Glomerular visceral epithelial cell (primary cell): Measurements from ENCODE around the gene SEMA3E.
"Not testable (repeated sequence)": the region's sequence is repeated elsewhere in the genome, so short reads cannot be mapped to it uniquely, and the experiment has no call there.

Experiments
- DNase-seq: peaks from one replicate; pipeline ENCODE4 v3.0.0-alpha.2; 2016; ENCODE audit errors: extremely low spot score

Gene SEMA3E

GRCh38 chr7:83452256-83452655, 196.7 kb downstream of the SEMA3E start:
- DNase-seq: no peak

GRCh38 chr7:83451501-83452045, 197.4 kb downstream of the SEMA3E start:
- no peak for DNase-seq

DNA sequence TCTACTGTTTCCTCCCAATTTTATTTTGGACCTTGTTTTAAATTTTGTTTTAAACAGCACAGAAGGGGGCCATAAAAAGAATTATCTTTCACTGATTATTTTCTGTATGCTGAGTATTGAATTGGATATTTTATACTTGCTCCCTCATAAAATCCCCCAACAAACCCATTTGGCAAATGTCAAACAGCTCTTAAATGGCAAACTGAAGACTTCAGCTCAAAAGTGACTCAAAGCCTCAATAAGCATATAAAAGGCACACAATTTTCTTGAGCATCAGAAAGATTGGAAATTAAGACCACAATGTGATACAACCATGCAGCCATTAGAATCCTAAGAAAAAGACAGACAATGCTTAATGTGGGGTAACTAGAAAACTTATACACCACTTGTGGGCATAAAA, 199.2 kb downstream of the SEMA3E start:
- no peak for DNase-seq

GRCh38 chr7:83447681-83448080, 201.3 kb downstream of the SEMA3E start:
- DNase-seq: no peak

- DNase-seq: no peak
Observed at GRCh38 chr7:83446102-83446669, 202.8 kb downstream of the SEMA3E start.

DNA sequence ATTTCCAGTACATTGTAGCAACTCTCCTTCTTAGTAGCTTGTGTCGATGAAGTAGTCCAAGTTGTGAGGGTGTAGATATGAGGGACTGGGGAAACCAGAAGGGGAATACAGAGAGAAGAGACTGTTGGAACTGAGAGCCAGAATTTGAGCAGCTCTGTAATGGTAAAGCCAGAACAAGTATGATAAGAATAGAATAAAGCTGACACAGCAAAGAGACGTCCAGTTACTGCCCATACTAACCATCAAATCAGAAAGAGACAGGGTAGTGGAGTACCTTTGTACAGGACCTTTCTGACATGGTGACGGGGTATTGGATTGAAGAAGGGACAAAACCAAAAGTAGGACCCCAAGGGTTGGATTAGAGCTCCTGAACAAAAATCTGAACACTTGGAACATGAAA, 206.0 kb downstream of the SEMA3E start:
- no peak for DNase-seq

DNA sequence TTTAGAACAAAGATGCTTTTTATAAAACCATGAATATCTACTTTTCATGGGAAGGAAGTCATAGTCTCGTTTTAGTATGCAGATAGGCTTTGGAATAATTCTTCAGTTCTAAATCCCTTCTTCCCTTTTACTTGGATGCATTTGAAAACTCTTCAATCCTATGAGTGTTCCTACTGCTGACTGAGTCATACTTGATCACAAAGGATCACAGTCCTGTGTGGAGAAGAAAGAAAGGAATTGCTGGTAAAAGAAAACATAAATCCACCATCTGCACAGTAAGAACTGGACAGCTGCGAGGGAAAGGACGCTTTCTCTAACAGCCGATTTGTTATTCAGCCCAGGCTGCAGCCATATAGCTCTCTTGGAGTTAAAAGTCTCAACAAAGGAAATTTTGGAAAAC, 209.9 kb downstream of the SEMA3E start:
- DNase-seq: no peak

DNA sequence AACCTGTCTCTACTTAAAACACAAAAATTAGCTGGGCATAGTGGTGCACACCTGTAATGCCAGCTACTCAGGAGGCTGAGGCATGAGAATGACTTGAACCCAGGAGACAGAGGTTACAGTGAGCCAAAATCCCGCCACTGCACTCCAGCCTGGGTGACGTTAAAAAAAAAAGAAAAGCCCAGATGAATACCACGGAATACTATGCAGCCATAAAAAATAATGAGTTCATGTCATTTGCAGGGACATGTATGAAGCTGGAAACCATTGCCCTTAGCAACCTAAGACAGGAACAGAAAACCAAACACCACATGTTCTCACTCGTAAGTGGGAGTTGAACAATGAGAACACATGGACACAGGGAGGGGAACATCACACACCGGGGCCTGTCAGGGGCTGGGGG, 218.7 kb downstream of the SEMA3E start:
- DNase-seq: not testable (repeated sequence)

DNA sequence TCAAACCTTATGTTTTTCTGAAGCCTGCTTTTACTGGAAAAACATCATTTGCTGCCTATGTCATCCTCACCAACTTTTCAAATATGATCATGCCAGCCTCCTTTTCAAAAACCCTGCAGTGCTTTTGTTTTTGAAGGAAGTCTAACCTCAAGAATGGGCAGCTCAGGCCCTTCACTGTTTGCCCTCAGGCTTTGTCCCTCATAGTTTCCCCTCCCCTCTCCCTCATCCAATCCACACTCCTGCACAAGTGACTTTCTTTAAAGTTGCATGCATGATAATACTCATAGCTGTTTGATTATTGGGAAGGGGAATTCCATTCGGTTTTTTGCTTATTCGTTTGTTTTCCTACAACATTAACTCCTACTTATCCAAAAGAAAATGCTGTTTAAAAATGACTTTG, 219.4 kb downstream of the SEMA3E start:
- DNase-seq: no peak

DNA sequence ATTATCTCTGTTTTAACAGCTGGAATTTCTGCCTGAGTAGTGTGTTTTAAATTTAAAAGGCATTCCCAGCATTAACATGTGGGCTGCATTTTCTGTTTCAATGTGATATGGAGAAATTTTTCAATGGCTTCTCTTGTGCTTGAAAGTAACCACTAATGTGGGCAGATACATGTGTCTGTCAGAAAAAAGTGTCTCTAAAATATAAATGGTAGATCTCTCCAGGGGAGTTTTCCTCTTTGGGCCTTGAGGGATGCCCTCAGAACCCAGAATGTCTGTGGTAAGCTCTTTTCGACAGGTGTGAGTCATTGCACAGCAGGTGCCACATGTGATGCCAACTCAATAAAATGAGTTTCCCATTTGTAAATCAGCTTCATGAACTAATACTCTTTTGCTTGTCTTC, 221.1 kb downstream of the SEMA3E start:
- no peak for DNase-seq

DNA sequence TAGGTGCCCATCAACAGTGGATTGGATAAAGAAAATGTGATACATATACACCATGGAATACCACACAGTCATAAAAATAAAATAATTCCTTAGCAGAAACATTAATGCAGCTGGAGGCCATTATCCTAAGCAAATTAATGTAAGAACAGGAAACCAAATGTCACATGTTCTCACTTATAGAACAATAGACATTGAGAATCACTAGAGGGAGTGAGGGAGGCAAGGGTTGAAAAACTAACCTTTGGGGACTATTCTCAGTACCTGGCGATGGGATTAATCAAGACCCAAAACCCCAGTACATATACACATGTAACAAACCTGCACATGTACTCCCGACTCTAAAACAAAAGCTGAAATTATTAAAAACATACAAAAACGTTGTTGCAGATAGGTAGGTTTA, 222.6 kb downstream of the SEMA3E start:
- no peak for DNase-seq

DNA sequence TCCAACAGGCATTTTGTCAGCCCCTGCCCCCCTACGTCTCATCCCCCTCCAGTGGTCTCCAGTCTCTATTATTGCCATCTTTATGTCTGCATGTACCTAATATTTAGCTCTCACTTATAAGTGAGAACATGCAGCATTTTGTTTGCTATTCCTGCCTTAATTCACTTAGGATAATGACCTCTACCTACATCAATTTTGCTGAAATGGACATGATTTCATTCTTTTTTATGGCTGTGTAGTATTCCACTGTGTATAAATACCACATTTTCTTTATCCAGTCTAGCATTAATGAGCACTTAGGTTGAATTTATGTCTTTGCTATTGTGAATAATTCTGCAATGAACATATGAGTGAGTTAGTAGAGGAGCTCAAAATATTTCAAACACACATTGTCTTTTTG, 229.9 kb downstream of the SEMA3E start:
- DNase-seq: no peak

- peak; percentile 29 for DNase-seq
Observed at GRCh38 chr7:83415840-83416239, 233.1 kb downstream of the SEMA3E start.

GRCh38 chr7:83414947-83415346, 234.0 kb downstream of the SEMA3E start:
- no peak for DNase-seq

GRCh38 chr7:83413831-83414230, 235.1 kb downstream of the SEMA3E start:
- DNase-seq: no peak

GRCh38 chr7:83413424-83413823, 235.5 kb downstream of the SEMA3E start:
- DNase-seq: peak; percentile 23

DNA sequence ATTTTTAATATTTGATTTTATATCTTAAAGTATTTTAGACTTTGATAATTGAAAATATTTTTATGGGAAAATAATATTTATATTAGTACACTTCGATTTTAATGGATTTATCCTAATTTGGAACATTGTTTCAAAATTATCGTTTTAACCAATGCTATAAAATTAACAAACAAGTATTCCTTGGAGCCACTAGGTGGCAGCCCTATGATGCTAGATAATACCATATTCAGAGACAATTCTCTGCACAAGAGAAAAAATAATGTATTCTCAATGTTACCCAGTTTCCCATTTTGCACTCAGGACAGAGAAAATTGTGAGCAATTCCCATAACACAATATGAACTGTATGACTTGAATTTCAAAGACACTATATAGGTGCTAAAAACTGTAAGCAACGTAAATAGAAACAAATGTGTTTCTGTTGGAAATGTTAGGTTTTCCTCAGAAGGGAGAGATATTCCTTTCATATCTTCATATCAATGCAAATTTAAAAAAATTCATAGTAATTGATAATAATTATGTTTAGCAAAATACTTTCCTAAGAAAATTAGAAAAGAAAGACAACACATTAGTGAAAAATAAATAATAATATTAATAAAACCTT, 237.8 kb downstream of the SEMA3E start:
- DNase-seq: peak; percentile 41

GRCh38 chr7:83394776-83395175, 254.2 kb downstream of the SEMA3E start:
- no peak for DNase-seq

GRCh38 chr7:83388436-83388835, 260.5 kb downstream of the SEMA3E start:
- DNase-seq: no peak

GRCh38 chr7:83366629-83367028, 282.3 kb downstream of the SEMA3E start:
- DNase-seq: no peak

DNA sequence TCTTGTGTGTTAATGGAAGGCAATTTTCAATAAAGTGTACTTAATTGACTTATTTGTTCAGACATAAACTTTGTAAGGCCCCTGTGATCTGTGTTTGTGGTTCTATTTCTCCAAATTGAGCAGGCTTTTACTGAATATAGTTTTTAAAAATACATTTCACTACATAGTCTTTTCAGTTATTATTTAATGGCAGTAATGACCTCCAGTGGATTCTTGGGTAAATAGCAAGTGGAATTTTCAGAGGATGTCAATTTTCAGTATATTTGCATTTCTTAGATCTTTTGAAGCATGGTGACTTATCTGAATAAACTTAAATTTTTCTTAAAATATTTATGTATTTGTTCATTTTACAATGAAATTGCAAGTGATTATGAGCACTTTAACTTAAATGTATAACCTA, 283.2 kb downstream of the SEMA3E start:
- DNase-seq: no peak

GRCh38 chr7:83362871-83363550, 285.9 kb downstream of the SEMA3E start:
- no peak for DNase-seq

- DNase-seq: no peak
Observed at GRCh38 chr7:83359108-83359507, 289.8 kb downstream of the SEMA3E start.
